Superior temporal gyrus (tissue), 1 donor: ENCODE results near the gene ASTE1.
"Not testable (repeated sequence)": the region's sequence is repeated elsewhere in the genome, so short reads cannot be mapped to it uniquely, and the experiment has no call there.

Experiments used
- DNase-seq: peaks from one replicate; pipeline ENCODE4 v3.0.0-alpha.2; 2016; ENCODE audit errors: extremely low spot score

Gene ASTE1

GRCh38 chr3:131008326-131008725 is 18.3 kb downstream of the ASTE1 start:
- no peak for DNase-seq

- no peak for DNase-seq
These were observed 18.8 kb downstream of the ASTE1 start for GRCh38 chr3:131007782-131008181.

GRCh38 chr3:131007256-131007655 is 19.4 kb downstream of the ASTE1 start:
- no peak for DNase-seq

- no peak for DNase-seq
These were observed 22.0 kb downstream of the ASTE1 start for GRCh38 chr3:131004603-131005002.

- DNase-seq, result no peak
These were observed 25.6 kb downstream of the ASTE1 start for GRCh38 chr3:131001071-131001470.

GRCh38 chr3:130997289-130997688 is 29.3 kb downstream of the ASTE1 start:
- DNase-seq, result no peak

- no peak for DNase-seq
These were observed 34.3 kb downstream of the ASTE1 start for GRCh38 chr3:130992344-130992743.

GRCh38 chr3:130991126-130991525 is 35.5 kb downstream of the ASTE1 start:
- DNase-seq, result no peak

GRCh38 chr3:130990282-130990681 is 36.3 kb downstream of the ASTE1 start:
- no peak for DNase-seq

- DNase-seq, result no peak
These were observed 45.2 kb downstream of the ASTE1 start for GRCh38 chr3:130981469-130981868.

GRCh38 chr3:130979117-130979516 is 47.5 kb downstream of the ASTE1 start:
- DNase-seq, result no peak

GRCh38 chr3:130976706-130977105 is 49.9 kb downstream of the ASTE1 start:
- no peak for DNase-seq

GRCh38 chr3:130975251-130975650 is 51.4 kb downstream of the ASTE1 start:
- no peak for DNase-seq

GRCh38 chr3:130974201-130974600 is 52.4 kb downstream of the ASTE1 start:
- DNase-seq, result no peak

GRCh38 chr3:130973406-130973805 is 53.2 kb downstream of the ASTE1 start:
- DNase-seq, result no peak

- DNase-seq, result not testable (repeated sequence)
These were observed 54.0 kb downstream of the ASTE1 start for GRCh38 chr3:130972592-130972991.

GRCh38 chr3:130971208-130971607 is 55.4 kb downstream of the ASTE1 start:
- DNase-seq, result no peak

- no peak for DNase-seq
These were observed 57.0 kb downstream of the ASTE1 start for GRCh38 chr3:130969621-130970020.

GRCh38 chr3:130968221-130968620 is 58.4 kb downstream of the ASTE1 start:
- no peak for DNase-seq

- DNase-seq, result no peak
These were observed 59.3 kb downstream of the ASTE1 start for GRCh38 chr3:130967281-130967680.

- peak; percentile 72 for DNase-seq
These were observed 62.7 kb downstream of the ASTE1 start for GRCh38 chr3:130963878-130964277.
